Sigmoid colon (tissue), 7 donors: Measurements from ENCODE around the gene MAP3K12. TPM values are rescaled to one million over a fixed set of nuclear protein-coding genes. Genes with fewer than 3 reads are reported as not detected.
"Not testable (repeated sequence)": the region's sequence is repeated elsewhere in the genome, so short reads cannot be mapped to it uniquely, and the experiment has no call there.

ENCODE experiments used
- DNase-seq: peaks from one replicate; pipeline ENCODE4 v3.0.0-alpha.2; 2019
- H3K27ac ChIP-seq, 4 donors: fragments of 200-600 bp; sonication (generic); one replicate each; pipeline ENCODE4 v1.5.1; 2016 to 2019; ENCODE audit warnings: mild to moderate bottlenecking in 1 of 4
- H3K27me3 ChIP-seq, 3 donors: fragments of 200-600 bp; sonication (generic); one replicate each; pipeline ENCODE4 v1.5.1; 2019; ENCODE audit warnings: mild to moderate bottlenecking in 1 of 3
- H3K36me3 ChIP-seq, 4 donors: fragments of 200-600 bp; sonication (generic); one replicate each; pipeline ENCODE4 v1.5.1; 2016 to 2019
- H3K4me1 ChIP-seq, 4 donors: fragments of 200-600 bp; sonication (generic); one replicate each; pipeline ENCODE4 v1.5.1; 2017 to 2019
- H3K4me3 ChIP-seq, 4 donors: fragments of 200-600 bp; sonication (generic); one replicate each; pipeline ENCODE4 v1.5.1; 2017 to 2019; ENCODE audit warnings: mild to moderate bottlenecking in 2 of 4, moderate library complexity in 1 of 4
- H3K9me3 ChIP-seq, 4 donors: fragments of 200-600 bp in 3 of 4; sonication (generic) in 3 of 4; one replicate each; pipeline versions ENCODE4 v1.5.1 to v1.6.1; 2013 to 2019
- CTCF ChIP-seq, 4 experiments: fragments of 450-650 bp in 3 of 4; fragments of 200-600 bp in 1 of 4; IDR thresholded peaks; one replicate each; pipeline ENCODE4 v1.5.1; 2016 to 2019; ENCODE audit warnings: antibody characterized with exemption in 4 of 4, mild to moderate bottlenecking in 3 of 4, moderate library complexity in 2 of 4
- EP300 ChIP-seq, 4 donors: sonication (generic); formaldehyde crosslinking; IDR thresholded peaks; one replicate each; pipeline ENCODE4 v1.6.1; 2017; ENCODE audit warnings: antibody characterized with exemption in 4 of 4
- POLR2A ChIP-seq, 2 donors: fragments of 450-650 bp; IDR thresholded peaks; one replicate each; pipeline ENCODE4 v1.6.1; 2016; ENCODE audit warnings: antibody characterized with exemption in 2 of 2, mild to moderate bottlenecking in 2 of 2, moderate library complexity in 2 of 2
- POLR2AphosphoS5 ChIP-seq, 4 donors: sonication (generic); formaldehyde crosslinking; IDR thresholded peaks; one replicate each; pipeline ENCODE4 v1.6.1; 2017; ENCODE audit warnings: antibody characterized with exemption in 4 of 4
- WGBS, 2 donors: extraction: QIAGEN DNeasy Blood & Tissue Kit; methylation state at CpG; one replicate each; pipeline ENCODE4 v1.1.7; 2013; 5-methylcytosine and 5-hydroxymethylcytosine counted together
- intact Hi-C: fragments of 100-400 bp; cut with DNase I; formaldehyde crosslinking; loops from one replicate; pipeline ENCODE4 v1.15.1; 2023
- polyA plus RNA-seq, 3 donors: library from polyadenylated mRNA; stranded (reverse); fragments of 200-250 nt; gene quantifications; one replicate each; pipeline ENCODE4 v1.2.3, GENCODE V29; 2013
- total RNA-seq, 4 donors: library from RNA; depleted of rRNA; stranded (reverse); fragments of >200 nt; gene quantifications; one replicate each; pipeline ENCODE4 v1.1.0, GENCODE V29; 2016
- donor health status: healthy with polysubstance abuse.
- donor health status: Bipolar disorder and iron deficiency.
- donor health status: healthy.

MAP3K12 gene
- total and polyA plus RNA-seq, 7 donors = 1.6 to 27.4 (median 18.5) TPM

DNA sequence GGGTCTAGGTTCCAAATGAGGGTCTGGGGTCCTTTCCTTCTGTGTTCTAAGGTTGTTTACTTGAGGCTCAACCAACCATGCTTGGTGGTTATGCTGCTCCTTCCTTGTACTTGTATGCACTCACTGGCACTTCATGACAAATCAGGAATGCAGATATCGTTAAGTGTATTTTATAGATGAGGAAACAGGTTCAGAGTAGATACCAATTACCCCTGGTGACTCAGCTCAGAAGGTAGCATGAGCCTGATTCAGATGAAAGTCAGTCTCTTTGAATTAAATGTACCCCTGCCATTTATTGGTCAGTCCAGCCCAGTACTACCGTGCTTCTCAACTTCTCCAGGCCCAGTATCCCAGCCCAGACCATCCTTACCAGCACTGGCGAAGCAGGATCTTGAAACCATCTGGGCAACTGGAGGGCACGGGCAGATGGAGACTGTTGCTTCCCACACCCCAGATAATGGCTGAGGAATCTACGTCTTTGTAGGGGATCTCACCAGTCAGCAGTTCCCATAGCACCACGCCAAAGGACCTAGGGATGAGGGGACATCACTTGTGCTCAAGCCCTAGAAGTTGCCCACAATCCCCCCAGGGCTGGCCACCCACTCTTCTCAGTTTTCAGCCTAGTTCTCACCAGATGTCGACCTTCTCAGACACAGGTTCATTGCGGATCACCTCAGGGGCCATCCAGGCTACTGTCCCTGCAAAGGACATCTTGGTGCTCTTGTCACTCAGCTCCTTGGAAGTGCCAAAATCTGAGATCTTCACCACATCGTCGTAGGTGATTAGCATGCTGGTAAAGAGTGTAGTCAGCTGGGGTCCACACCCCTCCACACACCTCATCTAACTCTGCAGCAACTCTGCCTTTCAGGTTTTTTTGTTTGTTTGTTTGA lies 14.3 kb downstream of the MAP3K12 start:
- peaks cover 3 to 82% (median 41%) of the 10 kb centered on the region in 4 donors for H3K36me3 ChIP-seq
- H3K4me1 ChIP-seq = peaks cover 0 to 6% (median 0%) of the 10 kb centered on the region in 4 donors
- WGBS, 2 donors = 85 to 89% methylated on average over 10 of the region's 10 CpGs
- H3K27ac ChIP-seq = no peak overlapping the region
- H3K4me3 ChIP-seq = no peak overlapping the region
- intact Hi-C loops = no loop called here
- peak; percentile 61 for DNase-seq
- no peaks in the 10 kb centered on the region for H3K9me3 ChIP-seq
- no peaks in the 10 kb centered on the region for H3K27me3 ChIP-seq
- TF ChIP-seq POLR2A (IDR thresholded peaks at IDR 0.05) (no peak), POLR2AphosphoS5 (IDR thresholded peaks at IDR 0.05) (peak in 1 of 4 donors; percentile 33)

GRCh38 chr12:53483979-53484377 lies 15.3 kb downstream of the MAP3K12 start:
- Histone ChIP-seq H3K4me3 (no peak overlapping the region), H3K9me3 (no peaks in the 10 kb centered on the region), H3K27ac (no peak overlapping the region), H3K27me3 (no peaks in the 10 kb centered on the region), H3K4me1 (peaks cover 0 to 6% (median 0%) of the 10 kb centered on the region in 4 donors), H3K36me3 (peaks cover 9 to 92% (median 49%) of the 10 kb centered on the region in 4 donors)
- intact Hi-C loops = no loop called here
- TF ChIP-seq EP300 (IDR thresholded peaks at IDR 0.05) (no peak), CTCF (IDR thresholded peaks at IDR 0.05) (no peak), POLR2AphosphoS5 (IDR thresholded peaks at IDR 0.05) (no peak), POLR2A (IDR thresholded peaks at IDR 0.05) (no peak)
- DNase-seq = peak; percentile 7
- 90 to 95% methylated on average over 4 of the region's 4 CpGs for WGBS, 2 donors

- TF ChIP-seq POLR2AphosphoS5 (IDR thresholded peaks at IDR 0.05) = peak in 1 of 4 donors; percentile 41
- no peak for TF ChIP-seq EP300 (IDR thresholded peaks at IDR 0.05)
- DNase-seq = peak; percentile 67
- Histone ChIP-seq H3K4me1 (peaks cover 0 to 8% (median 1%) of the 10 kb centered on the region in 4 donors), H3K9me3 (no peaks in the 10 kb centered on the region), H3K36me3 (peaks cover 12 to 98% (median 53%) of the 10 kb centered on the region in 4 donors), H3K4me3 (no peak overlapping the region), H3K27me3 (no peaks in the 10 kb centered on the region), H3K27ac (no peak overlapping the region)
- 37 to 69% methylated on average over 9 of the region's 9 CpGs for WGBS, 2 donors
- intact Hi-C loops = no loop called here
These were observed 15.9 kb downstream of the MAP3K12 start for GRCh38 chr12:53483225-53483978.

DNA sequence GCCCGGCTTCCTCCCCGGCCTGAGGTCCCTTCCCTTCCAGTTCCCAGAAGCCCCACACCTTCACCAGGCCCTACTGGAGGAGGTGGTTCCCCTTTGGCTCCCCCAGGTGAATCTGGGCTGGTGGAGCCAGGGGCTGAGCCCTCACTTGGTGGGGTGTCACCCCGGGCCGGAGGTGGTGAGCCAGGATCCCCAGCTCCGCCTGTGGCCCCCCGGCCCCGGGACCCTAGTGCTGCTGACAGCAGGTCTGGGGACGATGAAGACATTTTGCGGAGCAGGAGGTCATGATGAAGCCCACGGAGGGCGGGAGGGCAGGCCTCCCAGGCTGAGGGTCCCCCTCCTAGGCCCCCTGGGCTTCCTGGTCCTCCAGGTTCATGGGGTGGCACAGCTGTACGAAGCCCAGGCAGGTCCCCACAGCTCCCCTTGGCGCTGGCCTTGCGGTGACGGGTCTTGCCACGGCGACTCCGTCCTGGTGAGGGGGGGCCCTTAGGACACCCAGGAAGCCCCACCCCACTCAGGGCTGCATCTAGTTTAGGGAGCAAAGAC lies 16.6 kb downstream of the MAP3K12 start:
- Histone ChIP-seq H3K36me3 (peaks cover 12 to 100% (median 59%) of the 10 kb centered on the region in 4 donors), H3K27me3 (no peaks in the 10 kb centered on the region), H3K4me1 (peaks cover 0 to 14% (median 5%) of the 10 kb centered on the region in 4 donors), H3K27ac (peak overlapping the region in 3 of 4 donors; percentile 13 to 35 (median 20)), H3K9me3 (no peaks in the 10 kb centered on the region), H3K4me3 (no peak overlapping the region)
- DNase-seq = peak; percentile 66
- 85 to 88% methylated on average over 18 of the region's 18 CpGs for WGBS, 2 donors
- intact Hi-C loops = no loop called here
- TF ChIP-seq CTCF (IDR thresholded peaks at IDR 0.05) = no peak
- no peak for TF ChIP-seq POLR2AphosphoS5 (IDR thresholded peaks at IDR 0.05)
- no peak for TF ChIP-seq POLR2A (IDR thresholded peaks at IDR 0.05)
- TF ChIP-seq EP300 (IDR thresholded peaks at IDR 0.05) = no peak

DNA sequence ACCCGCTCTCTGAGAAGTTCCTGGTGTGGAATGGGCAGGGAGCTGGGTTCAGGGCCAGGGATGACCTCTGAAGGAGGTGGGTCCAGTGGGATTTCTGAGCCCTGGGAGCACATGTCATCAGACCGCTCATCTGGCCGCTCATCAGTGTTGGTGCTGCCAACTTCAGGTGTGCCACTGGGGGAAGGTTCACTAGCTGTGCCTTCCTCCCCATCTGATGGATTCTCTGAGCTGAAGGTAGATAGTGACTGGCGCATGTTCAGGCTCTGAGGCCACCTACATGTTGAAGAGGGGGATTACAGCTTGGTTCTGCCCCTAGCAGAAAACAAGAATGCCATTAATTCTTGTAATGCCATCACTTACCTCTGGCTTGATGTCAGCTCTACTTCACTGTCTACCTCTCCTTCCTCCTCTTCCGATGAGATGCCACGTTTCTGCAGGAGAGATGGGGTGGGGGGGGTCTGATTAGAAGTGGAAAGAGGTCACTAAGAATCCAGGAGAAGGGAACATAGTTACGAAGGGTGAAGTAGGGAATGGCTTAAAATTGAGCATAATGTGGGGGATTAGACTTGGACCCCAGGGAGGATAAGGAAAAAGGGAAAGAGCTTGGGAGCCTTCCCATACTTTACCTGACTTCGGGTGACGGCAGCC lies 17.2 kb downstream of the MAP3K12 start:
- no peak overlapping the region for H3K4me3 ChIP-seq
- H3K27me3 ChIP-seq = no peaks in the 10 kb centered on the region
- peaks cover 14 to 100% (median 61%) of the 10 kb centered on the region in 4 donors for H3K36me3 ChIP-seq
- peaks cover 0 to 14% (median 5%) of the 10 kb centered on the region in 4 donors for H3K4me1 ChIP-seq
- TF ChIP-seq CTCF (IDR thresholded peaks at IDR 0.05) (peak in 1 of 4 experiments; percentile 7), POLR2A (IDR thresholded peaks at IDR 0.05) (no peak), POLR2AphosphoS5 (IDR thresholded peaks at IDR 0.05) (peak in 1 of 4 donors; percentile 14)
- peak overlapping the region; percentile 6 to 35 (median 16) for H3K27ac ChIP-seq
- intact Hi-C loops = no loop called here
- WGBS, 2 donors = 84 to 87% methylated on average over 9 of the region's 9 CpGs
- peak; percentile 68 for DNase-seq
- no peaks in the 10 kb centered on the region for H3K9me3 ChIP-seq

DNA sequence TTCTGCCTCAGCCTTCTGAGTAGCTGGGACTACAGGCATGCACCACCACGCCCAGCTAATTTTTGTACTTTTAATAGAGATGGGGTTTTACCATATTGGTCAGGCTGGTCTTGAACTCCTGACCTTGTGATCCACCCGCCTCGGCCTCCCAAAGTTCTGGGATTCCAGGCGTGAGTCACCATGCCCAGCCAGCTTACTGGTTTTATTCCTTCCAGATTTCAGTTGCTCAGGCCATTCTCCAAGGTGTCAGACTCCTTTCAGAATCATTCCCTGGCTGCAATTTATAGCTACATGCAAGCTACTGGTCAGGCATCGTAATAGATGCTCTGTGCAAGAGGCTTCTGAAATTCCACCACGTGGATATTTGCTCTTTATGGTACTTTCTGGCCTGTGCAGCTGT lies 17.8 kb downstream of the MAP3K12 start:
- peak; percentile 39 for DNase-seq
- H3K27me3 ChIP-seq, H3K4me3 ChIP-seq, H3K9me3 ChIP-seq, intact Hi-C loops: not testable (repeated sequence)
- Histone ChIP-seq H3K27ac (peak overlapping the region in 3 of 4 donors; percentile 3 to 38 (median 6)), H3K4me1 (peaks cover 0 to 14% (median 5%) of the 10 kb centered on the region in 4 donors), H3K36me3 (peaks cover 20 to 100% (median 62%) of the 10 kb centered on the region in 4 donors)
- 73 to 86% methylated on average over 6 of the region's 6 CpGs for WGBS, 2 donors
